SIG-M5 (cell line): ENCODE measurements around the gene MMP25.
"Not testable (repeated sequence)": the region's sequence is repeated elsewhere in the genome, so short reads cannot be mapped to it uniquely, and the experiment has no call there.

Source experiments
- DNase-seq: peaks from one replicate; lab custom pipeline; 2025; lab: John Stamatoyannopoulos, UW

Gene MMP25

GRCh38 chr16:3072576-3073263 is 26.4 kb downstream of the MMP25 start:
- DNase-seq = not testable (repeated sequence)

DNA sequence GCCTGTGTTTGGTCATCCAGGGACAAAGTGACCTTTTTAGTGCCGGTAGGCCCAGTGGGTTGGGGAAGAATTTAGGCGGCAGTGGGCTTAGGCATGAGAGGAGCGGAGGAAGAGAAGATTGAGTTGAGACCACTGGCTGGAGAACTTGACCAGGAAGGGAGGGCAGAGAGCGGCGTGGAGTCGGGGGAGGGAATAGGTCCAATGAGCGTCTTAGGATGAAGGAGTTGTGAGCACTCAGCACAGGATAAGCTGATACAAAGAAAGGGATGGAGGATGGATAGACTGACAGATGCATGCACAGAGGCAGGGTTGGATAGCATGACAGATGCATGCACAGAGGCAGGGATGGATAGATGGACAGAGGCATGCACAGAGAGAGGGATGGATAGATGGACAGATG is 27.1 kb downstream of the MMP25 start:
- no peak for DNase-seq

DNA sequence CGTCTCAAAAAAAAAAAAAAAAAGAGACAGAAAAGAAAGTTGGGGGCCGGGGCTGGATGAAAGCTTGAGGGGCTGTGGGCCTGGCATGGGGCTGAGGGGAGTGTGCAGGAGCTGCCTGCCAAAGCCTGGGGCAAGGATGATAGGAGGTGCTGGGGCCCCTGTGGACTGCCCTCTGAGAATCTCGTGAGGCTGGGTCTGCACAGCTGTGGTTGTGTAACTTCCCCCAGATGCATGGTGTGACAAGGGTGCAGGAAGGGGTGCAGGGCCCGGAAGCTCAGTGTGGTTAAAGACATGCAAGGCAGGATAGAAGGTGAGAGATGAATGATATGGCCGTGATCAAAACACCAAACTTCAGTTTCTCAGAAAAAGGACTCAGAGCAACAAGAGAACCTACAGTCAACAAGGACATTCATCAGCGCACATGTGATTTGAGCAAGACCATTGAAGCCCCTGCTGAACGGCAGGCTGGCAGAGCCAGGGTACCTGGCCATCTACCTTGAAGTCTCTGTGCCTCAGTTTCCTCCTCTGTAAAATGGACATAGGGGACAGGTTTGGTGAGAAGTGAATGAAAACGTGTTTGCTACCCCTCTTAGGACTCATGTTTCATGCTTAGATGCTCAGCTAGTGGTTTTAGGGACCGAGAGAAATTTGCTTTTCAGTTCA is 28.6 kb downstream of the MMP25 start:
- no peak for DNase-seq

- DNase-seq = no peak
These were observed 29.2 kb downstream of the MMP25 start for GRCh38 chr16:3075523-3075915.

- DNase-seq = not testable (repeated sequence)
These were observed 29.6 kb downstream of the MMP25 start for GRCh38 chr16:3075946-3076345.

DNA sequence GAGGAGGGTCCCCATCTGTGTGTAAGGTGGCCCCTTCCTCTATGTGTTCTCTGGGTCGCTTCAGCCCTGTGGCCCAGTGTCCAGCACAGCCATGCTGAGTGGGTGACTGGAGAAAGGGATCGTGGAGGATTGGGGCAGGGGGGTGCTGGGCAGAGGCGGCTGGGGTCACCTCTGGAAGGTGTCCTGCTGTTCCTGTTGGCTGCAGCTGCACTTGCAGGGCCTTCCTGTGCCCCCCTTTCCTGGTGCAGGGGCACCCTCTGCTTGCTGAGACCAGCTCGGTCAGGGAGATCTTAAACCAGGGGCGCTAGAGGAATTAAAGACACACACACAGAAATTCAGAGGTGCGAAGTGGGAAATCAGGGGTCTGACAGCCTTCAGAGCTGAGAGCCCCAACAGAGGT is 30.2 kb downstream of the MMP25 start:
- no peak for DNase-seq

DNA sequence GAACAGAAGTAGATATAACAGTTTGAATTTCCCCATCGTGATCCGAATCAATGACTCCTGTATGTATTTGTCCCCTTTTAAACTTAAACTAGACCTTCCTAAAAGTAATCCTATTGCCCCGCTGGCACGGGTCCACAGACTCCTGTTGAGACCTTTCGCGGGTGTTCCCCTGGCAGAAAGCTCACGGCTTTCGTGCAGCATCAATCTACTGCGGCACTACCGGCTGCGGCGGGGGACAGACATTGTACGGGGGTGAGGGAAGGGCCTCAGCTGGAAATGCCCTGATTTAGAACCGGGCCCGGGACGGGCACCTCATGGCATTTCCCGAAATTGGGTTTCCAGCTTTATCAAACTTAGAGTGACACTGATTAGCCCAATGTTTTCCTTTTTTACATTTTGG is 33.7 kb downstream of the MMP25 start:
- no peak for DNase-seq

DNA sequence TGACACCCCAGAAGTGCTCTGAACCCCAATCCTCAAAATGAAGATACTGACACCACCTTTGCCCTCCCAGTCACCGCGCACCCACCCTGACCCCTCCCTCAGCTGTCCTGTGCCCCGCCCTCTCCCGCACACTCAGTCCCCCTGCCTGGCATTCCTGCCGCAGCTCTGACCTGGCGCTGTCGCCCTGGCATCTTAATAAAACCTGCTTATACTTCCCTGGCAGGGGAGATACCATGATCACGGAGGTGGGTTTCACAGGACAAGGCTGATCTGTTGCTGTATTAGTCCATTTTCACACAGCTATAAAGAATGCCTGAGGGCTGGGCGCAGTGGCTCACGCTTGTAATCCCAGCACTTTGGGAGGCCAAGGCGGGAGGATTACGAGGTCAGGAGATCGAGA is 35.6 kb downstream of the MMP25 start:
- not testable (repeated sequence) for DNase-seq

DNA sequence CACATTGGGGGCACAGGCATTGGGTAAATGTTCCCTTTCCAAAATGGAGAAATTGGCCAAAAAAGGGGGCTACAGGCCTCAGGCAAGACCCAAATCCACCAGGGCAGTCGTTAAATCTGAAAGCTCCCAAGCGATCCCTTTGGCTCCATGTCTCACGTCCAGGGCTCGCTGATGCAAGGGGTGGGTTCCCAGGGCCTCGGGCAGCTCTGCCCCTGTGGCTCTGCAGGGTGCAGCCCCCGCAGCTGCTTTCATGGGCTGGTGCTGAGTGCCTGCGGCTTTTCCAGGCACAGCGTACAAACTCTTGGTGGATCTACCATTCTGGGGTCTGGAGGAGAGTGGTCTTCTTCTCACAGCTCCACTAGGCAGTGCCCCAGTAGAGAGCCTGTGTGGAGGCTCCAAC is 37.0 kb downstream of the MMP25 start:
- DNase-seq = not testable (repeated sequence)

DNA sequence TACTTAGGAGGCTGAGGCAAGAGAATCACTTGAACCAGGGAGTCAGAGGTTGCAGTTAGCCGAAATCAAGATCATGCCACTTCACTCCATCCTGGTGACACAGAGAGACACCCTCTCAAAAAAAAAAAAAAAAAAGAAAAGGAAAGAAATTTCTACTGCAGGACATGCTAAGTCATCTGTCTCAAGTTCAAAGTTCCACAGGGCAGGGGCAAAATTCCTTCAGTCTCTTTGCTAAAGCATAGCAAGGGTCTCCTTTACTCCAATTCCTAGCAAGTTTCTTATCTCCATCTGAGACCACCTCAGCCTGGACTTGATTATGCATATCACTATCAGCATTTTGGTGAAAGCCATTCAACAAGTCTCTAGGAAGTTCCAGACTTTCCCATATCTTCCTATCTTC is 38.1 kb downstream of the MMP25 start:
- no peak for DNase-seq

GRCh38 chr16:3084969-3085670 is 38.8 kb downstream of the MMP25 start:
- no peak for DNase-seq

DNA sequence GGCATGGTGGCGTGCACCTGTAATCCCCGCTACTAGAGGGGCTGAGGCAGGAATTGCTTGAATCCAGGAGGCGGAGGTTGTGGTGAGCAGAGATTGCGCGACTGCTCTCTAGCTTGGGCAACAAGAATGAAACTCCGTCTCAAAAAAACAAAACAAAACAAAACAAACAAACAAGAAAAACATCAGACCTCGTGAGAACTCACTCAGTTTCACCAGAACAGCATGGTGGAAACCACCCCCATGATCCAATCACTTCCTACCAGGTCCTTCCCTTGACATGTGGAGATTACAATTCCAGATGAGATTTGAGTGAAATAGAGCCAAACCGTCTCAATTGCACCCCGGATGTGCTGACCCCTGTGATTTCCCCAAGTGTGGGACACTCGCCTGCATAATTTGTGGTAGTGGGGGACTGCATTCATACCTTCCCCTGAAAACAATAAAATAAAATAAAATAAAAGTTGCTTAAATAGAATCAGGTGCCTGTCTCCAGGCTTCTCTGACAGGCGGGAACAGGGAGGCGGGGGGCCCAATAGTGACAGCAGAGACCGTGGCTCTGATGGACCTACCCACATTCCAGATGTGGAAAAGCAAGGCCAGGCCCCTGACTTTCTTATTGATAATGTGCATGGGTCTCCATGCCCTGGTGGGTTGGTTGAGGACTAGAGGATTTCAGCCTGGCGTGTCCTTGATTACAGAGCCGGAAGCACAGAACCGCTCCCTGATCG is 39.7 kb downstream of the MMP25 start:
- no peak for DNase-seq

DNA sequence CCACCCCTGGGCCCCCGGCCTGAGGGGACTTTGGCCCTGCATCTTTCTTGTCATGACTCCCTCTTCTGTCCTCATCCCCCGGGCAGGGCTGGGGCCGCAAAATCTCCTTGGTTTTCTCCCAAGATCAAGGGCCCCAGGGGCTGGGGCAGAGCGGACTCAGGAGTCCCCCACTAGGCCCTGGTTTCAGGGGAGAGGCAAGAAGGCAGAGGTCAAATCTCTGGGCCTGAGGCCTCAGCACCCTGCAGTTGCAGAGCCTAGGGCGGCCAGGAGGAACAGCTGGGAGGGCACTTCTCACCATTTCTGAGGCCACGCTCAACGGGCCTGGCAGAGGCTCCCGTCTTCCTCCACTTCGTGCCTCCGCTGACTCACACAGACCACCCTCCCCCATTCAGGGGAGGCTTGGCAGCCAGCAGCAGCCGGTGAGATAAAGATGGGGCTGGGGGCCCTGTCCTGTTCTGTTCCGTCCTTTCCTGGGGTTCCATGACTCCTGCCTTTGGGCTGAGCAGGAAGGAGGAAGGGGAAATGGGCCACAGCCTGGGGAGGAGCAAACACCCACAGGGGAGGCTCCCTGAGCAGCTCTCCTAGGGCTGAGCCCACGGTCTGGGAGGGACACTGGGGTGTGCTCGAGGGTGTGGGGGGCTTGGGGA is 40.4 kb downstream of the MMP25 start:
- no peak for DNase-seq

- DNase-seq = no peak
These were observed 41.2 kb downstream of the MMP25 start for GRCh38 chr16:3087243-3088235.

- no peak for DNase-seq
These were observed 42.1 kb downstream of the MMP25 start for GRCh38 chr16:3088450-3088849.

DNA sequence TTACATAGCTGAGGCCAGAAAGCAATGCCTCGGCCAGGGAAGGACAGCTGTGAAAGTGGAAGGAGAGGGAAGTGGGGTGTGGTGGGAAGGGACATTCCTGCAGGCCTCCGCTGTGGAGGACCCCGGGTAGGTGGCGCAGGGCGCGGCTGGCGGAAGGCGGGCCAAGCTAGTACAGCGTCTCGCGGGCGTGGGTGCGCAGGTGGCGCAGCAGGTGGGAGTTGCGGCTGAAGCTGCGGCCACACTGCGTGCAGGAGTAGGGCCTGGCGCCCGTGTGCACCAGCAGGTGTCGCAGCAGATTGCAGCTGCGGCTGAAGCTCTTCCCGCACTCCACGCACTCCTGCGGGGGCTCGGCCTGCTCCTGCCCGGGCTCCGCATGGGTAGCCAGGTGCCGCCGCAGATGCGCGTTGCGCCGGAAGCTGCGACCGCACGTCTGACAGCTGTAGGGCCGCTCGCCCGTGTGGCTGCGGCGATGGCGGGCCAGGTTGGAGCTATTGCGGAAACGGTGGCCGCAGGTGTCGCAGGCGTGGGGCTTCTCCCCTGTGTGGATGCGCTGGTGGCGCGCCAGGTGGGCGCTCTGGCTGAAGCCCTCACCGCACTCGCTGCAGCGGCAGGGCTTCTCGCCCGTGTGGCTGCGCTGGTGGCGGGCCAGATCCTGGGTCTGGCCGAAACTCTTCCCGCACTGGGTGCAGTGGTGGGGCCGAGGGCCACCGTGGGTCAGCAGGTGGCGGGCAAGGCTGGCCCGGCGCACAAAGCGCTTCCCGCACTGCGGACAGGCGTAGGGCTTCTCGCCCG is 42.8 kb downstream of the MMP25 start:
- no peak for DNase-seq

DNA sequence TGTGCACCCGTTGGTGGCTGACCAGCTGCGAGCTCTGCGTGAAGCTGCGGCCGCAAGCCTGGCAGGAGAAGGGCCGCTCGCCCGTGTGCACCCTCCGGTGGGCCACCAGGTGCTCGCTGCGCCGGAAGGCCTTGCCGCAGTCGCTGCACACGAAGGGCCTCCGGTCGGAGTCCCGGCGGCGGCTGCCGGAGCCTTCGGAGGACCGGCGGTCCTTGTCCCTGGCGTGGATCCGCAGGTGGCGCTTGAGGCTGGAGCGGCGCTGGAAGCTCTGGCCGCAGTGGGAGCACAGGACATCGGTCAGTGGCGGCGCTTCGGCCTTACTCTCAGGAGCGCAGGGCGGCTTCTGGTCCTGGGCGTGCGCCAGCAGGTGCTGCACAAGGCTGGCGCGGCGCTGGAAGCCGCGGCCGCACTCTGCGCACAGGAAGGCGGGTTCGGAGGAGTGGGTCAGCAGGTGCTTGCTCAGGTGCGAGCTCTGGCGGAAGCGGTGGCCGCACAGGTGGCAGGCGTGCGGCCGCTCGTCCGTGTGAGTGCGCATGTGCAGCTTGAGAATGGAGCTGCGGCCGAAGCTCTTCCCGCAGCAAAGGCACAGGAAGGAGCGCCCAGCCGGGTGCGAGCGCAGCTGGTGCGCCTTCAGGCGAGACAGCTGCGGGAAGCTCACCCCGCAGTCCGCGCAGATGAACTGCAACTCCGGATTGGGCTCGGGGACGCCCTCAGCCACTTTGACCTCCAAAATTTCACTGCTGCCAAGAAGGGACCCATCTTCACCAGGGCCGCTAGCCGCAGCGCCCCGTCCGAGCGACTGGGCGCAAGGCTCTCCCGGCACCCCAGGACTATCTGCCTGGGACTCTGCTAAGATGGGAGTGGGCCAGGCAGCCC is 43.6 kb downstream of the MMP25 start:
- DNase-seq = no peak

- no peak for DNase-seq
These were observed 45.2 kb downstream of the MMP25 start for GRCh38 chr16:3091551-3091950.

- no peak for DNase-seq
These were observed 46.2 kb downstream of the MMP25 start for GRCh38 chr16:3092501-3092941.
